Bladder microvascular endothelial cell (primary cell): ENCODE data around the gene TBC1D3H. TPM values are rescaled to one million over a fixed set of nuclear protein-coding genes. Genes with fewer than 3 reads are reported as not detected.

Source experiments
- total RNA-seq: library from RNA; depleted of rRNA; stranded (reverse); fragments of >200 nt; gene quantifications from 2 replicates; pipeline ENCODE4 v1.2.3, GENCODE V29; 2014

Gene TBC1D3H
- not detected in 2 replicates for total RNA-seq

GRCh38 chr17:36388385-36389245, at the start of gene TBC1D3H:
Gene TBC1D3H (minus strand): TSS chr17:36388435. CDS start chr17:36386895, 1,540 bp downstream.

Other genes starting within 250 kb of the TBC1D3H start
- 0.97 and 2.6 TPM in 2 replicates for gene TBC1D3B, start 211.8 kb downstream of the TBC1D3H start, total RNA-seq
- gene CCL3L1, start 191.7 kb downstream of the TBC1D3H start, total RNA-seq, result not detected in 2 replicates
- gene CCL4L2, start 177.4 kb downstream of the TBC1D3H start, total RNA-seq, result not detected in 2 replicates
- gene TBC1D3I, start 123.9 kb downstream of the TBC1D3H start, total RNA-seq, result 0.13 TPM in 1 of 2 replicates, not detected in the other
- not detected in 2 replicates for gene TBC1D3G, start 64.6 kb downstream of the TBC1D3H start, total RNA-seq
- 17.8 and 22.8 TPM in 2 replicates for gene ZNHIT3, start 98.2 kb upstream of the TBC1D3H start, total RNA-seq
- 50.7 and 66.0 TPM in 2 replicates for gene MYO19, start 146.4 kb upstream of the TBC1D3H start, total RNA-seq
- 2.9 and 7.9 TPM in 2 replicates for gene PIGW, start 146.6 kb upstream of the TBC1D3H start, total RNA-seq
- gene GGNBP2, start 156.5 kb upstream of the TBC1D3H start, total RNA-seq, result 37.9 and 73.1 TPM in 2 replicates
- 5.2 and 8.9 TPM in 2 replicates for gene DHRS11, start 203.4 kb upstream of the TBC1D3H start, total RNA-seq
- 3.2 and 5.1 TPM in 2 replicates for gene MRM1, start 213.1 kb upstream of the TBC1D3H start, total RNA-seq